Esophagus (tissue), 2 donors: ENCODE measurements around the gene SUPT5H. TPM values are rescaled to one million over a fixed set of nuclear protein-coding genes. Genes with fewer than 3 reads are reported as not detected.

Source experiments
- H3K27ac ChIP-seq, 2 donors: one replicate each; pipeline ENCODE4 v1.5.1; 2013; ENCODE audit warnings: low read depth in 2 of 2, mild to moderate bottlenecking in 2 of 2, inconsistent platforms in 1 of 2, low read length in 1 of 2, moderate library complexity in 1 of 2
- H3K27me3 ChIP-seq, 2 donors: one replicate each; pipeline ENCODE4 v1.6.1; 2013; ENCODE audit warnings: low read length in 2 of 2, control low read depth in 1 of 2, mild to moderate bottlenecking in 1 of 2; ENCODE audit not compliant: insufficient read depth in 2 of 2, control insufficient read depth in 1 of 2
- H3K36me3 ChIP-seq, 2 donors: one replicate each; pipeline ENCODE4 v1.6.1; 2013; ENCODE audit warnings: low read length in 1 of 2; ENCODE audit not compliant: control insufficient read depth in 2 of 2, insufficient read depth in 2 of 2
- H3K4me1 ChIP-seq, 2 donors: one replicate each; pipeline ENCODE4 v1.6.1; 2013; ENCODE audit warnings: low read length in 1 of 2; ENCODE audit not compliant: control insufficient read depth in 2 of 2, insufficient read depth in 2 of 2
- H3K4me3 ChIP-seq, 2 donors: one replicate each; pipeline ENCODE4 v1.5.1; 2013; ENCODE audit warnings: low read length in 2 of 2, mild to moderate bottlenecking in 2 of 2, low read depth in 1 of 2, moderate library complexity in 1 of 2
- H3K9me3 ChIP-seq, 2 donors: one replicate each; pipeline ENCODE4 v1.6.1; 2013; ENCODE audit warnings: mild to moderate bottlenecking in 2 of 2, low read depth in 1 of 2, low read length in 1 of 2, moderate library complexity in 1 of 2; ENCODE audit not compliant: control insufficient read depth in 2 of 2, insufficient read depth in 1 of 2
- WGBS, 2 donors: extraction: QIAGEN DNeasy Blood & Tissue Kit; methylation state at CpG; one replicate each; pipeline ENCODE4 v1.1.7; 2013; 5-methylcytosine and 5-hydroxymethylcytosine counted together
- polyA plus RNA-seq, 2 donors: library from polyadenylated mRNA; stranded (reverse); fragments of 200-250 nt; gene quantifications; one replicate each; pipeline ENCODE4 v1.2.3, GENCODE V29; 2013
- donor health status: healthy with polysubstance abuse.
- donor health status: Bipolar disorder and iron deficiency.

The SUPT5H gene
- polyA plus RNA-seq, 2 donors: 51.5 to 90.2 TPM

DNA sequence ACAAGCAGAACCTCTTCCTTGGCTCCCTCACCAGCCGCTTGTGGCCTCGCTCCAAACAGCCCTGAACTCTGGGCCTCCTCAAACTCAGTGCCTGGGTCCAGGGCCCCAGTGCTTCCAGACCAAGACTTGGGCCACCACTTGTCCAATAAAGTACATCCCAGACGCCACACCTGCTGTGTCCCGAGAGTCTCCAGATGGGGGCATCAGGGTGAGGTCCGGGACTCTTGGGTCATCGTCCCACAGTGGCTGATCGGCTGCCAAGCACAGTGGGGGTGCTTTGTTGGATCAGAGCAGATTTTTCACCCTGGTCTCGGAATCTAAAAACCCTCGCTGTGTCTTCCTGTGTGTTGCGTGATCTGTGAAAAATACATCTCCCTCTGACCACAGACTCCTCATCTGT is 44.4 kb downstream of the SUPT5H start:
- H3K4me3 ChIP-seq: no peak overlapping the region
- WGBS, 2 donors: 78 to 83% methylated on average over 9 to 10 of the region's 10 CpGs
- no peaks in the 10 kb centered on the region for H3K4me1 ChIP-seq
- no peak overlapping the region for H3K27ac ChIP-seq
- no peaks in the 10 kb centered on the region for H3K27me3 ChIP-seq
- H3K36me3 ChIP-seq: peaks cover 11 to 40% of the 10 kb centered on the region in 2 donors
- H3K9me3 ChIP-seq: no peaks in the 10 kb centered on the region

- Histone ChIP-seq H3K27ac (no peak overlapping the region), H3K36me3 (peaks cover 11 to 24% of the 10 kb centered on the region in 2 donors), H3K9me3 (no peaks in the 10 kb centered on the region), H3K4me3 (no peak overlapping the region), H3K4me1 (no peaks in the 10 kb centered on the region), H3K27me3 (no peaks in the 10 kb centered on the region)
- 92 to 93% methylated on average over 6 of the region's 6 CpGs for WGBS, 2 donors
These were observed 46.8 kb downstream of the SUPT5H start for GRCh38 chr19:39492225-39492624.

DNA sequence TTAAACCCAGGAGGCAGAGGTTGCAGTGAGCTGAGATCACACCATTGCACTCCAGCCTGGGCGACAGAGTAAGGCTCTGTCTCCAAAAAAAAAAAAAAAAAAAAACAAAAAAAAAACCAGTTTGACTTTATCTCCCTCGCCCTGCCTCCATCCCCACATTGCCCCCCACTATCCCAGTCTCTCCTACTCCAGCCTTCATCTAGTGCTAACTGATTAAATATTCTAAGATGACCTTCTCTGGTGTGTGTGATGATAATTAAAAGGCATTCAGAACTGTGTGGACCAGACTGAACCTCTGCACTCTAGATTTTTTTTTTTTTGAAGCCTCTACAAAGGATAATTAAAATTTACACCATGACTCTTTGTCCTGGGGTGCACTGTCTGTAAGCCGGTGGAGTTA is 47.4 kb downstream of the SUPT5H start:
- 87 to 90% methylated on average over 2 to 3 of the region's 3 CpGs for WGBS, 2 donors
- no peak overlapping the region for H3K4me3 ChIP-seq
- H3K4me1 ChIP-seq: peaks cover 0 to 2% of the 10 kb centered on the region in 2 donors
- no peaks in the 10 kb centered on the region for H3K27me3 ChIP-seq
- no peaks in the 10 kb centered on the region for H3K9me3 ChIP-seq
- no peak overlapping the region for H3K27ac ChIP-seq
- peaks cover 11 to 23% of the 10 kb centered on the region in 2 donors for H3K36me3 ChIP-seq

GRCh38 chr19:39494661-39495060 is 49.3 kb downstream of the SUPT5H start:
- Histone ChIP-seq H3K36me3 (peaks cover 0 to 4% of the 10 kb centered on the region in 2 donors), H3K4me3 (no peak overlapping the region), H3K9me3 (no peaks in the 10 kb centered on the region), H3K4me1 (peaks cover 2 to 3% of the 10 kb centered on the region in 2 donors), H3K27me3 (peaks cover 0 to 6% of the 10 kb centered on the region in 2 donors), H3K27ac (no peak overlapping the region)
- 80 to 82% methylated on average over 5 of the region's 5 CpGs for WGBS, 2 donors

GRCh38 chr19:39496063-39496462 is 50.7 kb downstream of the SUPT5H start:
- no peak overlapping the region for H3K27ac ChIP-seq
- no peak overlapping the region for H3K4me3 ChIP-seq
- H3K4me1 ChIP-seq: peaks cover 2 to 3% of the 10 kb centered on the region in 2 donors
- H3K27me3 ChIP-seq: peaks cover 0 to 6% of the 10 kb centered on the region in 2 donors
- no peaks in the 10 kb centered on the region for H3K9me3 ChIP-seq
- WGBS, 2 donors: 81 to 86% methylated on average over 5 of the region's 5 CpGs
- H3K36me3 ChIP-seq: no peaks in the 10 kb centered on the region

DNA sequence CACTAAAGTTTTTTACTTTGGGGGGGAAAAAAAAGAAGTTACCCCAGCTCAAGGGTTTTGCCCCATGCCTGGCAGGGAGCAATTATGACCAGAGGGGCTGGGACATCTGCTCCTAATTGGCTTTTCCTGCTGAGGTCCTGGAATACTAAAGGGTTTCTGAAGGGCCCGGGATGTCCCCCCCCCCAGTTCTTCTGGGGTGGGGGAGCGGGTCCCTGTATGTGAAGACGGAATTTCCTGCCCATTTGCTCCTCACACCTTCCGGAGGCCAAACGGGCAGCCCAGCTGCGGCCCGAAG is 52.3 kb downstream of the SUPT5H start:
- H3K27me3 ChIP-seq: peaks cover 0 to 6% of the 10 kb centered on the region in 2 donors
- no peaks in the 10 kb centered on the region for H3K9me3 ChIP-seq
- H3K27ac ChIP-seq: no peak overlapping the region
- H3K4me3 ChIP-seq: no peak overlapping the region
- peaks cover 2 to 3% of the 10 kb centered on the region in 2 donors for H3K4me1 ChIP-seq
- H3K36me3 ChIP-seq: no peaks in the 10 kb centered on the region
- WGBS, 2 donors: 1% methylated on average over 7 of the region's 7 CpGs

DNA sequence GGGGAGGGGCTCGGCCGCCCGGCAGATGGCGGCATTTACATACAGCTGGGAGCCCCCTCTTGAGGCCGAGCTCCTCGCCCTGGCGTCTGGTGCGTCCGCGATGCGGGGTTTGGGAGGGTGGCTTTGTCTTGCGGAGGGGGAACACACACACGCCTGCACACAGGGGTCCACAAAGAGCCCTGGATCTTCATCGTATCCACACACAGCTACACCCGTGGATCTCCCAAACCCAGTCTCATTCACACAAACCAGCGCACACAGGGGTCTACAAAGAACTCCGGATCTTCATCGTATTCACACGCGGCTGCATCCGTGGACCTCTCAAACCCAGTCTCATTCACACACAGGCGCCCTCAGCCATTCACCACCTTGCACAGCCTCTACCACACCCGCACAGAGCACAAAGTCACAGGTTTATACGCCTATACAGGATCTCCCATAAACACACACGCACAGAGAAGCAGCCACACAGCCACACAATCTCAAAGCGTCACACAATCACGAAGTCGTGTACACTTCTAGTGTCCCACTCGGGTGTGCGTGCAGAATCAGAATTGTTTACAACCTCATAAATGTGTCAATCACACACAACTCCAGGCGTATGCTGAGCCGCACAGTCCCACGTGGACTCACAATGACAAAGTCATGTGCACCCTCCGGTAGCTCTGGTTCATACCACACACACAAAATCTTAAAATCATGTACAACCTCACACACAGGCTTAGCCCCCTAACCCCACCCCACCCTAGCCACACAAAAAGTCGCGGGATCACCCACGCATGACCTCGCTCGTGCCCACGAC is 52.8 kb downstream of the SUPT5H start:
- Histone ChIP-seq H3K27ac (no peak overlapping the region), H3K4me1 (peaks cover 3 to 4% of the 10 kb centered on the region in 2 donors), H3K9me3 (peaks cover 0 to 2% of the 10 kb centered on the region in 2 donors), H3K36me3 (no peaks in the 10 kb centered on the region), H3K4me3 (no peak overlapping the region), H3K27me3 (peaks cover 0 to 6% of the 10 kb centered on the region in 2 donors)
- WGBS, 2 donors: 2% methylated on average over 40 of the region's 40 CpGs

DNA sequence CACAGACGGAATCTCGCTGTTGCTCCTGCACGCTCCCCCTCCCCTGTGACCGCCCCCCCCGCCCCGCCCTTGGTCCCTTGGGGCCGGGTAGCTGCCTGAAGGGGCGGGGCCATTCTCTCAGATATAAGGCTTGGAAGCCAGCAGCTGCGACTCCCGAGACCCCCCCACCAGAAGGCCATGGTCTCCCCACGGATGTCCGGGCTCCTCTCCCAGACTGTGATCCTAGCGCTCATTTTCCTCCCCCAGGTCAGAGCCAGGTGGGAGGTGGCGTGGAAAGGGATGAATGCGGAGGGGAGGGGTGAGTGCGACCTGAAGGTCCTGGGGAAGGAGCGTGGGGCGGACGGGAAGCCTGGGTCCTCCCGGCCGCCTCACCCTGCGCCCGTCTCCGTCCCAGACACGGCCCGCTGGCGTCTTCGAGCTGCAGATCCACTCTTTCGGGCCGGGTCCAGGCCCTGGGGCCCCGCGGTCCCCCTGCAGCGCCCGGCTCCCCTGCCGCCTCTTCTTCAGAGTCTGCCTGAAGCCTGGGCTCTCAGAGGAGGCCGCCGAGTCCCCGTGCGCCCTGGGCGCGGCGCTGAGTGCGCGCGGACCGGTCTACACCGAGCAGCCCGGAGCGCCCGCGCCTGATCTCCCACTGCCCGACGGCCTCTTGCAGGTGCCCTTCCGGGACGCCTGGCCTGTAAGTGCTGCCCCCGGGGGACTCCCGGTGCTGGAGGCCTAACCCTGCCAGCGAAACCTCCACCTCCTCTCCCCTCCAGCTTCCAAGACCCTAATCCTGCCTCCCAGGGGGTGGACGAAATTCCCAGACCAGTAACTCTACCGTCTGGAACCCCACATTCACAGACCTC is 53.6 kb downstream of the SUPT5H start, which contains the start of gene DLL3:
Gene DLL3 (plus strand): TSS at position 150 of the 845 bp plus-strand sequence. CDS start 28 bp downstream, at position 178.
- 1 to 2% methylated on average over 40 to 60 of the region's 60 CpGs for WGBS, 2 donors
- Histone ChIP-seq H3K27ac (no peak within 1 kb of the TSS), H3K9me3 (peaks cover 0 to 2% of the 10 kb centered on the region in 2 donors), H3K4me3 (no peak within 1 kb of the TSS), H3K27me3 (peaks cover 0 to 6% of the 10 kb centered on the region in 2 donors), H3K4me1 (peaks cover 3 to 4% of the 10 kb centered on the region in 2 donors), H3K36me3 (no peaks in the 10 kb centered on the region)

- H3K9me3 ChIP-seq: peaks cover 0 to 2% of the 10 kb centered on the region in 2 donors
- 77 to 81% methylated on average over 8 of the region's 8 CpGs for WGBS, 2 donors
- H3K4me3 ChIP-seq: no peak overlapping the region
- peaks cover 3 to 4% of the 10 kb centered on the region in 2 donors for H3K4me1 ChIP-seq
- peaks cover 0 to 6% of the 10 kb centered on the region in 2 donors for H3K27me3 ChIP-seq
- no peaks in the 10 kb centered on the region for H3K36me3 ChIP-seq
- H3K27ac ChIP-seq: no peak overlapping the region
These were observed 54.5 kb downstream of the SUPT5H start for GRCh38 chr19:39499932-39500331.
